Peyer's patch (tissue), 4 donors: Measurements from ENCODE around the gene PAPOLB. TPM values are rescaled to one million over a fixed set of nuclear protein-coding genes. Genes with fewer than 3 reads are reported as not detected.
A peak's percentile ranks its signal among the peaks of the same experiment; 100 is the strongest.

Source experiments
- DNase-seq, 3 donors: peaks; one replicate each; pipeline ENCODE4 v3.0.0-alpha.2; 2017 to 2019
- H3K27ac ChIP-seq, 4 donors: fragments of 200-600 bp; sonication (generic); one replicate each; pipeline ENCODE4 v1.5.1; 2016 to 2019
- H3K27me3 ChIP-seq, 2 donors: fragments of 200-600 bp; sonication (generic); one replicate each; pipeline ENCODE4 v1.5.1; 2019
- H3K36me3 ChIP-seq, 3 donors: fragments of 200-600 bp; sonication (generic); one replicate each; pipeline ENCODE4 v1.5.1; 2016 to 2019
- H3K4me1 ChIP-seq, 4 donors: fragments of 200-600 bp; sonication (generic); one replicate each; pipeline ENCODE4 v1.5.1; 2016 to 2019
- H3K4me3 ChIP-seq, 4 donors: fragments of 200-600 bp; sonication (generic); 1 replicate in 3 of 4; 2 replicates in 1 of 4; pipeline ENCODE4 v1.5.1; 2016 to 2019; ENCODE audit warnings: mild to moderate bottlenecking in 1 of 4
- H3K9me3 ChIP-seq, 4 donors: fragments of 200-600 bp; sonication (generic); one replicate each; pipeline ENCODE4 v1.5.1; 2016 to 2019; ENCODE audit warnings: mild to moderate bottlenecking in 1 of 4
- CTCF ChIP-seq, 6 experiments: fragments of 450-650 bp in 4 of 6; fragments of 200-600 bp in 2 of 6; sonication (generic) in 1 of 6; IDR thresholded peaks; one replicate each; pipeline ENCODE4 v1.5.1; 2017 to 2019; ENCODE audit warnings: antibody characterized with exemption in 6 of 6, mild to moderate bottlenecking in 3 of 6, moderate library complexity in 1 of 6
- POLR2A ChIP-seq, 2 donors: fragments of 450-650 bp; IDR thresholded peaks; one replicate each; pipeline ENCODE4 v1.5.1; 2017; ENCODE audit warnings: antibody characterized with exemption in 2 of 2, mild to moderate bottlenecking in 2 of 2, moderate library complexity in 2 of 2
- total RNA-seq, 4 donors: library from RNA; depleted of rRNA; stranded (reverse); fragments of >200 nt; gene quantifications; one replicate each; pipeline ENCODE4 v1.1.0, GENCODE V29; 2016

PAPOLB gene
- total RNA-seq, 4 donors from 2014 or later, result not detected

GRCh38 chr7:4886671-4887070 lies 24.8 kb upstream of the PAPOLB start:
- Histone ChIP-seq H3K4me1 (peaks cover 0 to 12% (median 4%) of the 10 kb centered on the region in 4 donors), H3K36me3 (no peaks in the 10 kb centered on the region), H3K9me3 (no peaks in the 10 kb centered on the region), H3K27me3 (peaks cover 0 to 9% of the 10 kb centered on the region in 2 donors), H3K27ac (no peak overlapping the region), H3K4me3 (no peak overlapping the region)
- TF ChIP-seq CTCF (IDR thresholded peaks at IDR 0.05), result no peak
- no peak for TF ChIP-seq POLR2A (IDR thresholded peaks at IDR 0.05)
- DNase-seq, result no peak

GRCh38 chr7:4885317-4885807 lies 23.5 kb upstream of the PAPOLB start:
- H3K36me3 ChIP-seq, result no peaks in the 10 kb centered on the region
- H3K27ac ChIP-seq, result no peak overlapping the region
- H3K27me3 ChIP-seq, result peaks cover 0 to 9% of the 10 kb centered on the region in 2 donors
- H3K9me3 ChIP-seq, result no peaks in the 10 kb centered on the region
- no peak for DNase-seq
- H3K4me1 ChIP-seq, result peaks cover 0 to 12% (median 4%) of the 10 kb centered on the region in 4 donors
- H3K4me3 ChIP-seq, result no peak overlapping the region
- TF ChIP-seq POLR2A (IDR thresholded peaks at IDR 0.05), result no peak
- TF ChIP-seq CTCF (IDR thresholded peaks at IDR 0.05), result no peak

GRCh38 chr7:4884164-4884563 lies 22.3 kb upstream of the PAPOLB start:
- Histone ChIP-seq H3K4me1 (peaks cover 0 to 12% (median 4%) of the 10 kb centered on the region in 4 donors), H3K4me3 (no peak overlapping the region), H3K27ac (no peak overlapping the region), H3K9me3 (no peaks in the 10 kb centered on the region), H3K36me3 (no peaks in the 10 kb centered on the region), H3K27me3 (peaks cover 0 to 9% of the 10 kb centered on the region in 2 donors)
- no peak for TF ChIP-seq CTCF (IDR thresholded peaks at IDR 0.05)
- DNase-seq, result no peak

- peaks cover 0 to 12% (median 4%) of the 10 kb centered on the region in 4 donors for H3K4me1 ChIP-seq
- H3K27ac ChIP-seq, result peak within 1 kb of the TSS; percentile 14 to 76 (median 66)
- H3K27me3 ChIP-seq, result peaks cover 0 to 9% of the 10 kb centered on the region in 2 donors
- no peaks in the 10 kb centered on the region for H3K9me3 ChIP-seq
- peak in 4 of 6 experiments; percentile 33 to 56 (median 40) for TF ChIP-seq CTCF (IDR thresholded peaks at IDR 0.05)
- no peak for TF ChIP-seq POLR2A (IDR thresholded peaks at IDR 0.05)
- H3K36me3 ChIP-seq, result no peaks in the 10 kb centered on the region
- peak within 1 kb of the TSS; percentile 30 to 74 (median 49) for H3K4me3 ChIP-seq
- DNase-seq, result peak; percentile 53 to 87 (median 84)
These were observed 21.7 kb upstream of the PAPOLB start, which contains the start of gene RADIL for GRCh38 chr7:4883372-4884144. RADIL (minus strand) TSS chr7:4883716; CDS start chr7:4878139, 5,577 bp downstream.

- Histone ChIP-seq H3K27me3 (peaks cover 0 to 9% of the 10 kb centered on the region in 2 donors), H3K27ac (peak overlapping the region; percentile 14 to 76 (median 66))
- no peak for DNase-seq
These were observed 21.2 kb upstream of the PAPOLB start for GRCh38 chr7:4883033-4883371.

More at GRCh38 chr7:4883033-4883371, 21.2 kb upstream of the PAPOLB start:
- Histone ChIP-seq H3K9me3 (no peaks in the 10 kb centered on the region), H3K36me3 (no peaks in the 10 kb centered on the region), H3K4me1 (peaks cover 0 to 12% (median 4%) of the 10 kb centered on the region in 4 donors), H3K4me3 (peak overlapping the region; percentile 30 to 74 (median 49))
- TF ChIP-seq CTCF (IDR thresholded peaks at IDR 0.05) (no peak), POLR2A (IDR thresholded peaks at IDR 0.05) (no peak)
